ENCODE results near the gene MAMDC4.
"Not testable (repeated sequence)": the region's sequence is repeated elsewhere in the genome, so short reads cannot be mapped to it uniquely, and the experiment has no call there.

MAMDC4 gene

GRCh38 chr9:136851941-136852663 is at the start of gene MAMDC4:
MAMDC4 (plus strand) TSS chr9:136852346; CDS start chr9:136852417, 71 bp downstream.
- H3K9me3 ChIP-seq (ENCODE audit: control insufficient read depth, low read length) = no peaks in the 10 kb centered on the region
- H3K36me3 ChIP-seq (ENCODE audit: control insufficient read depth, insufficient read depth, low read length) = no peaks in the 10 kb centered on the region
- H3K27me3 ChIP-seq (ENCODE audit: control insufficient read depth, insufficient read depth, low read length) = no peaks in the 10 kb centered on the region
- no peak within 1 kb of the TSS for H3K4me2 ChIP-seq (ENCODE audit: low read length)
- no peak within 1 kb of the TSS for H2AFZ ChIP-seq
- H3K4me1 ChIP-seq = peaks cover 5% of the 10 kb centered on the region
- H3K27ac ChIP-seq = no peak within 1 kb of the TSS
- H3K4me3 ChIP-seq (ENCODE audit: low read depth, low read length) = no peak within 1 kb of the TSS
- H3K79me2 ChIP-seq = no peaks in the 10 kb centered on the region
- TF ChIP-seq CTCF (IDR thresholded peaks at IDR 0.05) = no peak
- no peak within 1 kb of the TSS for H3K9ac ChIP-seq

DNA sequence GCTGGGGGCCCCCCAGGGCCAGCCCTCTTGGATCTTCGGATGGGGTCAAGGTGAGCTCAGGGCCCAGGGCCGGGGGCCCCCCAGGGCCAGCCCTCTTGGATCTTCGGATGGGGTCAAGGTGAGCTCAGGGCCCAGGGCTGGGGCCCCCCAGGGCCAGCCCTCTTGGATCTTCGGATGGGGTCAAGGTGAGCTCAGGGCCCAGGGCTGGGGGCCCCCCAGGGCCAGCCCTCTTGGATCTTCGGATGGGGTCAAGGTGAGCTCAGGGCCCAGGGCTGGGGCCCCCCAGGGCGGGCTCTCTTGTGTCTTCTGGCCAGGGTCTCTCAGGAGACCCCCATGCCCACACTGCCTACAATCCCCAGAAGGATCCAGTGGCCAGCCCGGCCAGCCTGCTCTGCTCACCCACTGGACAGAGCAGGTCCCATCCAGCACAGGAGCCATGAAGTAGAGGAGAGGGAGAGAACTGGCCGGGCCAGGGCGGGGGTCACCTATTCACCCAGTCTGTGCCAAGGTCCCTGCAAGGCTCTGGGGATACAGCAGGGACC is 49.1 kb upstream of the MAMDC4 start:
- H3K4me2 ChIP-seq (ENCODE audit: low read length); H3K27ac ChIP-seq; H3K79me2 ChIP-seq; H2AFZ ChIP-seq; H3K9ac ChIP-seq; H3K4me1 ChIP-seq; H3K36me3 ChIP-seq (ENCODE audit: control insufficient read depth, insufficient read depth, low read length); H3K4me3 ChIP-seq (ENCODE audit: low read depth, low read length); H3K9me3 ChIP-seq (ENCODE audit: control insufficient read depth, low read length); H3K27me3 ChIP-seq (ENCODE audit: control insufficient read depth, insufficient read depth, low read length): not testable (repeated sequence)

GRCh38 chr9:136803551-136804508 is 48.3 kb upstream of the MAMDC4 start:
- Histone ChIP-seq H3K4me3 (ENCODE audit: low read depth, low read length) (no peak overlapping the region), H3K27me3 (ENCODE audit: control insufficient read depth, insufficient read depth, low read length) (no peaks in the 10 kb centered on the region), H3K4me1 (no peaks in the 10 kb centered on the region), H2AFZ (no peak overlapping the region), H3K27ac (no peak overlapping the region), H3K9me3 (ENCODE audit: control insufficient read depth, low read length) (no peaks in the 10 kb centered on the region), H3K9ac (no peak overlapping the region), H3K36me3 (ENCODE audit: control insufficient read depth, insufficient read depth, low read length) (no peaks in the 10 kb centered on the region), H3K4me2 (ENCODE audit: low read length) (no peak overlapping the region), H3K79me2 (no peaks in the 10 kb centered on the region)
- TF ChIP-seq CTCF (IDR thresholded peaks at IDR 0.05) = no peak

GRCh38 chr9:136804509-136805206 is 47.5 kb upstream of the MAMDC4 start:
- Histone ChIP-seq H3K9me3 (ENCODE audit: control insufficient read depth, low read length) (no peaks in the 10 kb centered on the region), H3K4me2 (ENCODE audit: low read length) (no peak overlapping the region), H2AFZ (no peak overlapping the region), H3K27ac (no peak overlapping the region), H3K4me1 (no peaks in the 10 kb centered on the region), H3K4me3 (ENCODE audit: low read depth, low read length) (no peak overlapping the region), H3K9ac (no peak overlapping the region), H3K79me2 (no peaks in the 10 kb centered on the region), H3K27me3 (ENCODE audit: control insufficient read depth, insufficient read depth, low read length) (no peaks in the 10 kb centered on the region), H3K36me3 (ENCODE audit: control insufficient read depth, insufficient read depth, low read length) (no peaks in the 10 kb centered on the region)
- no peak for TF ChIP-seq CTCF (IDR thresholded peaks at IDR 0.05)

Measured in parathyroid adenoma (tissue), 2 donors.